ENCODE data around the gene CD36.

- TF ChIP-seq POLR2A (IDR thresholded peaks at IDR 0.05) (no peak), CTCF (IDR thresholded peaks at IDR 0.05) (no peak)
These were observed 73.1 kb downstream of the CD36 start for GRCh38 chr7:80711531-80711930.

All from uterus (tissue), 2 donors.